ENCODE measurements around the gene RELCH.

- TF ChIP-seq GABPA (IDR thresholded peaks at IDR 0.05; ENCODE audit: low read depth) (no peak), SREBF2 (IDR thresholded peaks at IDR 0.05; ENCODE audit: low read length) (no peak), CTCF (IDR thresholded peaks at IDR 0.05 in 2 of 3, conservative IDR thresholded peaks at IDR 0.05 in 1 of 3; ENCODE audit: control insufficient read depth in 2 of 3, extremely low read depth in 1 of 3, insufficient read depth in 1 of 3, low read depth in 3 of 3, low read length in 3 of 3) (no peak), RELB (IDR thresholded peaks at IDR 0.05; ENCODE audit: low read depth) (no peak), KDM1A (IDR thresholded peaks at IDR 0.05; ENCODE audit: borderline replicate concordance) (no peak), CEBPB (IDR thresholded peaks at IDR 0.05; ENCODE audit: borderline replicate concordance in 1 of 2, low read depth in 2 of 2, low read length in 2 of 2) (no peak), MYC (IDR thresholded peaks at IDR 0.05; ENCODE audit: insufficient read depth, insufficient read length, insufficient replicate concordance, low read length, severe bottlenecking) (no peak), SIN3A (IDR thresholded peaks at IDR 0.05; ENCODE audit: low read depth, low read length) (no peak), YBX1 (IDR thresholded peaks at IDR 0.05) (no peak), ZNF384 (IDR thresholded peaks at IDR 0.05; ENCODE audit: borderline replicate concordance, low read depth, low read length) (no peak)
Observed at GRCh38 chr18:62343316-62343715, 156.3 kb downstream of the RELCH start.
